HG02938 (cell line): ENCODE results near the gene FBXO21.
"Not testable (repeated sequence)": the region's sequence is repeated elsewhere in the genome, so short reads cannot be mapped to it uniquely, and the experiment has no call there.

Experiments used
- ATAC-seq: cut with Tn5 transposase; IDR thresholded peaks from one replicate; pipeline ENCODE4 v1.9.1; 2021; ENCODE audit warnings: mild to moderate bottlenecking, moderate library complexity; ENCODE audit not compliant: unreplicated experiment

Gene FBXO21

GRCh38 chr12:117202033-117202432 lies 11.8 kb upstream of the FBXO21 start:
- ATAC-seq = no peak

GRCh38 chr12:117199956-117200744 lies 9.9 kb upstream of the FBXO21 start:
- ATAC-seq = not testable (repeated sequence)

DNA sequence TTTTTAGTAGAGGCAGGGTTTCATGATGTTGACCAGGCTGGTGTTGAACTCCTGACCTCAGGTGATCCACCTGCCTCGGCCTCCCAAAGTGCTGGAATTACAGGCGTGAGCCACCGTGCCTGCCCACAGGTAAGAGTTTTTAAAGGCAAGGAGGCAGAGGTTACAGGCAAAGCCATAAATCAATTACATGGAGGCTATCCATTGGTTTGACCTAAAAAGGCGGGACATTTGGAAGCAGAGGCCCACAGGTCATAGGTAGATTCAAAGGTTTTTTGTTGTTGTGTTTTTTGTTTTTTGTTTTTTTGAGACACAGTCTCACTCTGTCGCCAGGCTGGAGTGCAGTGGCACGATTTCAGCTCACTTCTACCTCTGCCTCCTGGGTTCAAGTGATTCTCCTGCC lies 6.1 kb upstream of the FBXO21 start:
- ATAC-seq = not testable (repeated sequence)

DNA sequence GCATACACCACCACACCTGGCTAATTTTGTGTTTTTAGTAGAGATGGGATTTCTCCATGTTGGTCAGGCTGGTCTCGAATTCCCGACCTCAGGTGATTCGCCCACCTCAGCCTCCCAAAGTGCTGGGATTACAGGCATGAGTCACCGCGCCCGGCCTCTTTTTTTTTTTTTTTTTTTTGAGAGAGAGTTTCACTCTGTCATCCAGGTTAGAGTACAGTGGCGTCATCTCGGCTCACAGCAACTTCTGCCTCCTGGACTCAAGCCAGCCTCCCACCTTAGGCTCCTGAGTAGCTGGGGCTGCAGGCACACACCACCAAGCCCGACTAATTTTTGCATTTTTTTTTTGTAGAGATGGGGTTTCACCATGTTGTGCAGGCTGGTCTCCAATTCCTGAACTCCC lies 4.8 kb upstream of the FBXO21 start:
- not testable (repeated sequence) for ATAC-seq

DNA sequence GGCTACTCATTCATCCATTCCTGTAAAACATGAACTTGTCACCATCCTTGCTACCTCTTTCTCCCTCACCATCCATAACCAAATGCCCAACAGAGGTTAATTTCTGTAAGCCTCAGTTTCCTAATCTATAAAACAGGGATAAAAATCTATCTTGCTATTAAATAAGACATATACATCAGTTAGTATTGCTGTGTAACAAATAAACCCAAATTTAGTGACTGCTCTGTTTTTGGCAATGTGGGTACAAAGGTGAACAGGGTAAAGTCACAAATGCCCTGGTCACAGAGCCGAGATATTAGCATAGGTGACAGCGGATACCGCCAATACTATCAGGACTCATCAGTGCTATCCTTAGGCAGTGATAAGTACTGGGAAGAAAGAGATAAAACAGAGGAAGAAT lies 3.6 kb upstream of the FBXO21 start:
- no peak for ATAC-seq

- ATAC-seq = not testable (repeated sequence)
Measured at GRCh38 chr12:117192581-117192980, 2.3 kb upstream of the FBXO21 start.

- no peak for ATAC-seq
Measured at GRCh38 chr12:117192057-117192456, 1.8 kb upstream of the FBXO21 start.

DNA sequence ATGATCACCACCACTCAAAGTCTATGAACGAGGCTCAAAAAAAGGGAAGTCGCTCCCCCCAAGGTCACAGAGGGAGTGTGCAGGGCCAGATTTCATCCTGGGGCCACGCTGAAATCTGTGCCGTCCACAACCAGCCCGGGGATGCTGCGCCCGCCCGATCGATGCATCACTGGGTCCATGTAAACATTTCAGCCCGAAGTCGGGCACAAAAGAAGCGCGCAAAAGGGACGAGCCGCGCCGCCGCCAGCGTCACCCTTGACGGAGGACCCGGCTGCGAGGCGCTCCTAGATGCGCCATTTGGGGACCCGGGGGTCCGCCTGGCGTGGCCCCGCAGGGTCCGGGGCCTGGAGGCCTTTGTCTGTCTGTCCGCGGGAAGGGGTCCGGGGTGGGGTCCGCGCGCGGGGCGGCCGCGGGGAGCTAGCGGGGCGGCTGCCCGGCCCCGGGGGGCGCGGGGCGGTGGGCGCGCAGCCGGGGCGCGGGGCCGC lies 503 bp downstream of the FBXO21 start:
- ATAC-seq = peak; percentile 45

- no peak for ATAC-seq
Measured at GRCh38 chr12:117188961-117189724, 1.1 kb downstream of the FBXO21 start.

- no peak for ATAC-seq
Measured at GRCh38 chr12:117188121-117188665, 2.1 kb downstream of the FBXO21 start.

DNA sequence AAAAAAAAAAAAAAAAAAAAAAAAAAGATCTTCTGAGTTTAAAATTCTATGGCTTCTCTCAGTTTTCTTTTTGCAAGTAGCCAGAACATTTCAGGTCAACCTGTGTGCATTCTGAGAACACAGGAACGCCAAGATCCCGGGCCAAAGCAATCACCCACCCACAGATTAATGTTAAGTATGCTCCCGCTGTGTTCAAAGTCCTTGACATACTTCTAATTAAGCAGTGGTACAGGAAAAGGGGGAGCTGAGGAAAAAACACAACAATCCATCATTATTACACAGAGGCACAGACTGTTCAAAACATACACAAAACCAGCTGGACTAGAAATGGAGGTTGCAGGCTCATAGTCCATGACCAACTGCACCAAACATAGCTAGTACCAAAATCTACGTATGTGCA lies 2.8 kb downstream of the FBXO21 start:
- no peak for ATAC-seq

- no peak for ATAC-seq
Measured at GRCh38 chr12:117182866-117183265, 7.4 kb downstream of the FBXO21 start.

GRCh38 chr12:117181468-117181843 lies 8.8 kb downstream of the FBXO21 start:
- not testable (repeated sequence) for ATAC-seq

DNA sequence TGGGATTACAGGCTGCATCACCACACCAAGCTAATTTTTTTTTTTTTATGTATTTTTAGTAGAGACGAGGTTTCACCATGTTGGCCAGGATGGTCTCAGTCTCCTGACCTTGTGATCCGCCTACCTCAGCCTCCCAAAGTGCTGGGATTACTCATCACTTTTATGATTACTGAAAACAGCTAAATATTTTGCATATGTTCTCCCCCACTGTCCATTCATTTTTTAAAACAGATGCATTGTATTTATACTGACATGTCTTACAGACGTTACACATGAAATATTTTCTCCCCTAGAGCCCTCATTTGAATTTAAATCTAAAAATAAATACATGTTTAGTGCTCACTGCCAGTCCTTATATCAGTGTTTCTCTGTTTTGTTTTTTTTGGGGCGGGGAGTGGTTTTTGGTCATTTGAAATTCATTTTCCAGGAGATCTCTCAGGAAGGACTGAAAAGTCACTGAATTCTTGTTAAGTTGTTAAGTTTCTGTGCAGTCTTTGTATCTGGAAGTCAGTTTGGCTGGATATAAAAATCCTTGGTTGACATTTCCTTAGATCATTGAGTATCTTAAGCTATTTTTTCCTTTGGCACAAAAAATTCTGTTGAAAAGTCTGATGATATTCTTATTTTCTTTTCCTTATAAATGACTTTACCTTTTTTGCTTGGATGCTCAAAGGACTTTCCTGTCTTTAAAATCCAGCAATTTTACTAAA lies 9.4 kb downstream of the FBXO21 start:
- no peak for ATAC-seq

- ATAC-seq = no peak
Measured at GRCh38 chr12:117178745-117179144, 11.5 kb downstream of the FBXO21 start.

DNA sequence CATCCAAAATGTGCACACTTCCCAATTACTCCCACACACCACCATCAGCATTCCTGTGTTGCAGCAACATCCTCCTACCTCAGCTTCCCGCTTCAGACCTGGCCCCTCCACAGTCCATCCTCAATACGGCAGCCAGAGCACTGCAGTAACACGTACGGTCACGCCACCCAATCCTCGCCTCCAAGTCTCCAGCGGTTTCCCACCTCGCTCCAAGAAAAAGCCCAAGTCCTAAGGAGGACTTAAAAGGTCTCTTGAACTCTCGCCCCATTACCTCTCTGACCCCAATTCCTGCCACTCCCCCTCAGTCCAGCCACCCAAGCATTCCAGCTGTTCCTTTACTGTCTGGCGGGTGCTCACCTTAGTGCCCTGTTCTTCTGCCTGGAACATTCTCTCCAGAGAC lies 12.0 kb downstream of the FBXO21 start:
- ATAC-seq = no peak

GRCh38 chr12:117172168-117172567 lies 18.1 kb downstream of the FBXO21 start:
- no peak for ATAC-seq

DNA sequence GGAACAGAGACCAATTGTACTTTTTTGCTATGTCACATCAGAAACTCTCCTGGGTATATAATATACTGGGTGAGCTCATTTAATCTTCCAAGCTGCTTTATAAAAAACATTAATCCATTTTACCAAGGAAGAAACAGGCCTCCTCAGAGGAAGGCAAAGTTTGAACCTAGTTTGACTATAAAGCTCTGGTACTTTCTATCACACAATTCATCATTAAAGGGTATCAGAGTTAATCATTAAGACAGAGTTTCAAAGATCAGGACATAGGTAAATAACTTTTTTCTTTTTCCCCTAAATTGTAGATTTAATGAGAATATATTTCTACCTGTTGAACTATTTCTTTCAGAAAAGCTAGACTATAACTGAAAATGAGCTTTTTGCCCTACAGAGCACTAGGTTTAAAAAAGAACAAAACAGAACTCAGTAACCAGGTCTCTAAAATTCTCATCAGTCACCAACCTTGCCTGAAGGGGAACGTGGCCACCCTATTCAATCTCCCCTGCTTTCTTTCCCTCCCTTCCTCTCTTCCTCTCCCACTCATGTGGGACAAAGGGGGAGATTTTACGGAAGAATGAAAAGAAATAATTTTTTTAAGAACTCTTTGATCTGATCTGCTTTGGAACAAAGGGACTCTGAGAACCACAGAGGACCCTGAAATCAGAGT lies 18.6 kb downstream of the FBXO21 start:
- no peak for ATAC-seq

- ATAC-seq = no peak
Measured at GRCh38 chr12:117169548-117169947, 20.7 kb downstream of the FBXO21 start.

GRCh38 chr12:117168976-117169375 lies 21.3 kb downstream of the FBXO21 start:
- no peak for ATAC-seq

- ATAC-seq = no peak
Measured at GRCh38 chr12:117167769-117168168, 22.5 kb downstream of the FBXO21 start.
